ENCODE results near the gene P2RY6.
"Not testable (repeated sequence)": the region's sequence is repeated elsewhere in the genome, so short reads cannot be mapped to it uniquely, and the experiment has no call there.

P2RY6 gene

DNA sequence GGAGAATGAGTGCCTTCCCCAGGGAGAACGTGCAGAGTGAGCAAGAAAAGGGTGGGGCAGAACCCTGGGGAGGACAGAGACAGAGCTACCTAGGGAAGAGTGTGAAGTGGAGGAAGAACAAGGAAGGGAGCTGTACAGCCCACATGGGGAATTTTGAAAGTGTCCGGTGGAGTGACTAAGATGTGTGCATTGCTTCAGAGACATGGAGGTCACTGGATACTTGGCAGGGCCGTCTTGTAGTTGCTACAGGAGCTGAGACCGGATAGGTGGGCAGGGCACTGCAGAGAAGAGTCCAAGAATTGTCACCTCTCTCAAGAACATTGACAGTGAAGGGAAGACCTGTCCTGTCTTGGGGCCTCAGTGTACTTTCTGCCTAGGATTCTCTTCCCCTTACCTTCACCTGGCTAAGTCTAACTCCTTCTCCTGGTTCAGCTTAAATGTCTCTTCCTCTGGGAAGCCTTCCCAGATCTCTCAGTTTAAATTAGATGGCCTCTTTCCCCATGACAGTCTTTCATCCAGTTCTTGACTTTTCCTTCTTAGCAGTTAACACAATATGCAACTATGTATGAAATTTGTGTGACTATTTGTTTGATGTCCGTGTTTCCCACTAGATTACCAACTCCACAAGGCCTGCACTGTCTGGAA, 9.2 kb upstream of the P2RY6 start:
- no peak for DNase-seq

GRCh38 chr11:73263640-73264039, 8.5 kb upstream of the P2RY6 start:
- no peak for DNase-seq

GRCh38 chr11:73265278-73265810, 6.8 kb upstream of the P2RY6 start:
- DNase-seq = no peak

DNA sequence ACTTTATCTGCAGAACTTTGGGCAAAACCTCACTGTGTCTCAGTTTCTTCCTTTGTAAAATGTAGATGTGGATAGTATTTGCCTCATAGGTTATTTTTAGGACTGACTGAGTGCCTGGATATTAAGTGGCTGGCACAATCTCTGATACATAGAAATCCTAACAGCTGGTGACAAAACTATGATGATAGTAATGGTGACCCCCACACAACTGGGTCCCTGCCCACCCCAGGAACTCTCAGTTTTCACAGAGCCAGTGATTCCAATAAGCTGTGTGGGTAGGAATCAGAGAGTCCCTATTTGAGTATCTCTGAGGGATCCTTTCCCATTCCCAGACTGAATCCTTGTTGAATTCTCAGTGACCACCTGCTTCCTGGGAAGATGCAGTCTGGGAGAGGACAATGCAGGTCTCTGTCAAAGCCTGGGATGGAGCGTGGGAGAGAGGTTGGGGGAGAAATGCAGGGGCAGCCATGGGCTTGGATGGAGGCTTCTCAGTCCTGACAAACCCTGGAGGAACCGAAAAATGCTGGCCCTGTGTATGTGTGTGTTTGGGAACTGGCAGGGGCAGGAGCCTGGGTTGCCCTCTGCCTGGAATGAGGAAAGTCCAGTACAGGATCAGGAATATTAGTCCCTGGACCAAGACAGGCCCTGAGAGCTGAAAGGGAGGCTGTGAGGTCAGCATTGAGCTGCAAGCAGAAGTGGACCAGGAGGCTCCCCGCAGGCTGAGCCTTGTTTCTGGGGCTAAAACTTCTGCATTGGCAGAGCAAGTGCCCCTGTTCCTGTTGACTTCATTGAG, 6.1 kb upstream of the P2RY6 start:
- no peak for DNase-seq

- DNase-seq = no peak
Measured at GRCh38 chr11:73266646-73267020, 5.5 kb upstream of the P2RY6 start.

GRCh38 chr11:73267122-73267846, 4.9 kb upstream of the P2RY6 start:
- no peak for DNase-seq

GRCh38 chr11:73267906-73268540, 4.1 kb upstream of the P2RY6 start:
- no peak for DNase-seq

GRCh38 chr11:73268671-73269271, 3.4 kb upstream of the P2RY6 start:
- no peak for DNase-seq

- DNase-seq = no peak
Measured at GRCh38 chr11:73269459-73270015, 2.6 kb upstream of the P2RY6 start.

- no peak for DNase-seq
Measured at GRCh38 chr11:73270016-73270854, 1.9 kb upstream of the P2RY6 start.

- DNase-seq = no peak
Measured at GRCh38 chr11:73270855-73271477, 1.2 kb upstream of the P2RY6 start.

DNA sequence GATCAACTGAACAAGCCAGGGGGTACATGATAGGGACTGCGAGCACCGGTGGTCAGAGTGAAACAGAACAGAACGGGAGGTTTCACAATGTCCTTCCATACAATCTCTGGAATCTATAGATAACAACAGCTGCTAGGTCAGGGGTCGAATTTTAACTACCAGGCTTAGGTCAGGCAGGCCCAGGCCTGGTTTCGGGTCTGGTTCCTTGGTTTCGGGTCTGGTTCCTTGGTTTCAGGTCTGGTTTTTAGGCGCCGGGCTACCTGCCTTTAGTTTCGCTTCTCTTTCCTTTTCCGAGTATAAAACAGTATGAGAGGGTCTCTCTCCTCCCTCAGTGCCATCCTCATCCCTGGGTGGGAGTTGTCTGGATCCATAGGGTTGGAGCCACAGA, 666 bp upstream of the P2RY6 start:
- not testable (repeated sequence) for DNase-seq

DNA sequence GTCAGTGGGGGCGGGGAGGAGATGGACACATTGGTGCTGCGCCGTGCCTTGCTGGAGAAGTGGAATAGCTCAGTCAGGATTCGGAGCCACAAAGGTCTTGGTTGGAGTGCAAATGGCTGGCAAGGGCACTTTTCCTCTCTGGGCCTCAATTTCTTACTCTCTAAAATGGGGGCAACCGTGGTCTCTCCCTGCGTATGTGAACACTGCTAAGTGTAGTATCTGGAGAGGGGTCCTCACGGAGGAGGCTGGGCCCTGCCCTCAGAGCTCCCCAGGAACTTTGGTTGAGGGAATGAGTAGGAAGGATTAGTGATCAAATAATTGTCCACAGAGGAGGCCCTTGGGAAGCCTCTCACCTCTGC, 521 bp downstream of the P2RY6 start:
- no peak for DNase-seq

- DNase-seq = no peak
Measured at GRCh38 chr11:73273222-73273895, 1.2 kb downstream of the P2RY6 start.

- DNase-seq = not testable (repeated sequence)
Measured at GRCh38 chr11:73274191-73274590, 2.1 kb downstream of the P2RY6 start.

GRCh38 chr11:73274722-73275380, 2.7 kb downstream of the P2RY6 start:
- no peak for DNase-seq

- no peak for DNase-seq
Measured at GRCh38 chr11:73275381-73275750, 3.2 kb downstream of the P2RY6 start.

GRCh38 chr11:73277467-73277866, 5.3 kb downstream of the P2RY6 start:
- DNase-seq = no peak

GRCh38 chr11:73280626-73281025, 8.5 kb downstream of the P2RY6 start:
- DNase-seq = no peak

GRCh38 chr11:73281201-73281741, 9.1 kb downstream of the P2RY6 start:
- no peak for DNase-seq

All from CD4-positive, alpha-beta T cell treated with Interferon alpha-2 for 1 hour (primary cell).